22Rv1 (cell line): ENCODE results near the gene TUBB8.

Source experiments
- CTCF ChIP-seq: fragments of 450-650 bp; IDR thresholded peaks from 2 replicates; pipeline ENCODE4 v1.5.1; 2017; ENCODE audit warnings: mild to moderate bottlenecking
- ZFX ChIP-seq: fragments of 450-650 bp; IDR thresholded peaks from 2 replicates; pipeline ENCODE4 v1.6.1; 2017; ENCODE audit warnings: antibody characterized with exemption, borderline replicate concordance

DNA sequence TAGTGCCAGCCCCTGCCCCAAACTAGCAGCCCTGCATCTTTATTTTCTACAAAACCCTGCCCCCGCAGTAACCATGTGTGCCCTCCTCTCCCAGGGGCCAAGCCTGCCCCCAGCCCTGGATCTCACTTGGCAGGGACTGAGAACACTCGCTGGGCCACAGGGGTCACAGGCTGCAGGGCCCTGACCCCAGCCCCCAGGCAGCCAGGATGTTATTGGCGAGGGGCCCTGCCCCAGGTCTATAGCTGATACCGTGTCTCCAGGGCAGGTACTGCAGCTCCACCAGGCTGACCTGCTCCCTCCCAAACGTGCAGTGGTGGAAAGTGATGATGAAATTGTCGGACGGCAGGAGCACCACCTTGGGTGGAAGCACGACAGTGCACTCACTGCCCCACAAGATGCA lies 35.9 kb upstream of the TUBB8 start:
- TF ChIP-seq CTCF (no peak), ZFX (no peak)
